ENCODE data around the gene SCG2. TPM values are rescaled to one million over a fixed set of nuclear protein-coding genes. Genes with fewer than 3 reads are reported as not detected.

SCG2 gene
- total and polyA plus RNA-seq, 2 donors from 2014 or later = 0.30 to 0.57 TPM

DNA sequence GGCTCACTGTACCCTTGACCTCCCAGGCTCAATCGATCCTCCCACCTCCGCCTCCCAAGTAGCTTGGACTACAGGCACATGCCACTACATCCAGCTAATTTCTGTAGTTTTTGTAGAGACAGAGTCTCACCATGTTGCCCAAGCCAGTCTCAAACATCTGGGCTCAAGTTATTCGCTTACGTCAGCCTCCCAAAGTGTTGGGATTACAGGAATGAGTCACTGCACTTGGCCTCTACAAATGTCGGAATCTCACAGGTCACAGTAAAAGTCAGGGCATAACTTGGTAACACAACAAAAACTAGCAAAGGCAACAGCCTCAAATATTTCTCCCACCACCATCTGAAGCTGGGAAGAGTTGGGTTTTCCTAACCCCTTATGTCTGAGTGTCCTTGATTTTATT lies 25.3 kb downstream of the SCG2 start:
- Histone ChIP-seq H3K4me1 (ENCODE audit: control insufficient read depth in 2 of 3, insufficient read depth in 2 of 3, low read depth in 1 of 3, low read length in 3 of 3) (no peaks in the 10 kb centered on the region), H3K9me3 (ENCODE audit: control insufficient read depth in 2 of 3, insufficient read depth in 1 of 3, low read length in 3 of 3) (no peaks in the 10 kb centered on the region), H3K4me3 (ENCODE audit: low read length in 3 of 3) (no peak overlapping the region), H3K27me3 (ENCODE audit: control insufficient read depth, insufficient read depth, low read length) (no peaks in the 10 kb centered on the region), H3K9ac (ENCODE audit: low read length in 3 of 3) (no peak overlapping the region), H3K36me3 (ENCODE audit: control insufficient read depth in 2 of 3, insufficient read depth in 3 of 3, low read length in 3 of 3) (no peaks in the 10 kb centered on the region), H3K27ac (ENCODE audit: low read depth in 2 of 2, low read length in 2 of 2) (no peak overlapping the region)
- FAIRE-seq = no peak
- intact Hi-C loops (cut with DNase I) = no loop called here
- DNase-seq = no peak
- TF ChIP-seq CTCF (IDR thresholded peaks at IDR 0.05; ENCODE audit: borderline replicate concordance, extremely low read depth, insufficient read depth) = no peak

DNA sequence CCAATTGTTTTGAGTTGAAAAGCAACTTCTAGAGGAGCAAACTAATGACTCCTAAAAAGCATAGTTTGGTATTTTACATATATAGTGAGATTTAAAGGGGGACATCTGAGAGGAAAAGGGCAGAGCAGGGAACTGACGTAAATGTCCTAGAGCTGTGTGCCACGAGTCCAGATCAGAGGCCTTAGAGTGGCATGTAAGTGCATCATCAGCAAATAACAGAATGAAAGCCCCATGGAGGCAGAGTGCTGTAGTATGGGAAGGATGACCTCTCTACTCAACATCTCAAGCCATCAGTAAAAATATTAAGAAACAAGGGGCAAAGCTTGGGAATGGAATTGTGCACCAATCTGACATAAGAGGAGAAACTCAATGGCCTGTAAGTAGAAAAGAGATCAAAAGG lies 31.4 kb downstream of the SCG2 start:
- no peak for FAIRE-seq
- no peak for DNase-seq
- no peak for TF ChIP-seq CTCF (IDR thresholded peaks at IDR 0.05; ENCODE audit: borderline replicate concordance, extremely low read depth, insufficient read depth)
- Histone ChIP-seq H3K27ac (ENCODE audit: low read depth in 2 of 2, low read length in 2 of 2) (no peak overlapping the region), H3K4me3 (ENCODE audit: low read length in 3 of 3) (no peak overlapping the region), H3K4me1 (ENCODE audit: control insufficient read depth in 2 of 3, insufficient read depth in 2 of 3, low read depth in 1 of 3, low read length in 3 of 3) (no peaks in the 10 kb centered on the region), H3K36me3 (ENCODE audit: control insufficient read depth in 2 of 3, insufficient read depth in 3 of 3, low read length in 3 of 3) (no peaks in the 10 kb centered on the region), H3K9me3 (ENCODE audit: control insufficient read depth in 2 of 3, insufficient read depth in 1 of 3, low read length in 3 of 3) (no peaks in the 10 kb centered on the region), H3K9ac (ENCODE audit: low read length in 3 of 3) (no peak overlapping the region), H3K27me3 (ENCODE audit: control insufficient read depth, insufficient read depth, low read length) (no peaks in the 10 kb centered on the region)
- intact Hi-C loops (cut with DNase I) = no loop called here

DNA sequence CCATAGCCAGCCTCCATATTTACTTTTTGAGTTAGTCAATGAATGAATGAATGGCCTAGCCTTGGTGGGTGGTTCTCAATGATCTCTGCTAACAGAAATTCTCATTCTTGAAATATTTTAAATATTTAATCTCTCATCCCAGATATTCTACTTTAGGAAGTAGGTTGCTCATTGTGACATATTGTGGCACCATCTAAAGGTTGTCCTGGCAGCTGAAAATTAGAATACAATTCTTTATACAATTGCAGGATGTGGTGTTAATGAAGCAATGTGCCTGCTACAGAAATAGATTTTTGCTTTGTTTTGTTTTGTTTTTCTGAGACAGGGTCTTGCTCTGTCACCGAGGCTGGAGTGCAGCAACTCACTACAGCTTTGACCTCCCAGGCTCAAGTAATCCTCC lies 35.8 kb downstream of the SCG2 start:
- intact Hi-C loops (cut with DNase I) = no loop called here
- no peak for TF ChIP-seq CTCF (IDR thresholded peaks at IDR 0.05; ENCODE audit: borderline replicate concordance, extremely low read depth, insufficient read depth)
- Histone ChIP-seq H3K4me1 (ENCODE audit: control insufficient read depth in 2 of 3, insufficient read depth in 2 of 3, low read depth in 1 of 3, low read length in 3 of 3) (no peaks in the 10 kb centered on the region), H3K36me3 (ENCODE audit: control insufficient read depth in 2 of 3, insufficient read depth in 3 of 3, low read length in 3 of 3) (no peaks in the 10 kb centered on the region), H3K9me3 (ENCODE audit: control insufficient read depth in 2 of 3, insufficient read depth in 1 of 3, low read length in 3 of 3) (no peaks in the 10 kb centered on the region), H3K27ac (ENCODE audit: low read depth in 2 of 2, low read length in 2 of 2) (no peak overlapping the region), H3K9ac (ENCODE audit: low read length in 3 of 3) (no peak overlapping the region), H3K27me3 (ENCODE audit: control insufficient read depth, insufficient read depth, low read length) (no peaks in the 10 kb centered on the region), H3K4me3 (ENCODE audit: low read length in 3 of 3) (no peak overlapping the region)
- no peak for FAIRE-seq
- DNase-seq = no peak

- Histone ChIP-seq H3K9ac (ENCODE audit: low read length in 3 of 3) (no peak overlapping the region), H3K27me3 (ENCODE audit: control insufficient read depth, insufficient read depth, low read length) (no peaks in the 10 kb centered on the region), H3K4me3 (ENCODE audit: low read length in 3 of 3) (no peak overlapping the region), H3K4me1 (ENCODE audit: control insufficient read depth in 2 of 3, insufficient read depth in 2 of 3, low read depth in 1 of 3, low read length in 3 of 3) (no peaks in the 10 kb centered on the region), H3K9me3 (ENCODE audit: control insufficient read depth in 2 of 3, insufficient read depth in 1 of 3, low read length in 3 of 3) (no peaks in the 10 kb centered on the region), H3K36me3 (ENCODE audit: control insufficient read depth in 2 of 3, insufficient read depth in 3 of 3, low read length in 3 of 3) (no peaks in the 10 kb centered on the region), H3K27ac (ENCODE audit: low read depth in 2 of 2, low read length in 2 of 2) (no peak overlapping the region)
- DNase-seq (peak in 1 of 5 donors; percentile 23), FAIRE-seq (no peak)
- TF ChIP-seq CTCF (IDR thresholded peaks at IDR 0.05; ENCODE audit: borderline replicate concordance, extremely low read depth, insufficient read depth) = no peak
- intact Hi-C loops (cut with DNase I) = no loop called here
Measured at GRCh38 chr2:223563462-223563861, 38.7 kb downstream of the SCG2 start.
